Measurements from ENCODE around the gene RBBP7.

Gene RBBP7

DNA sequence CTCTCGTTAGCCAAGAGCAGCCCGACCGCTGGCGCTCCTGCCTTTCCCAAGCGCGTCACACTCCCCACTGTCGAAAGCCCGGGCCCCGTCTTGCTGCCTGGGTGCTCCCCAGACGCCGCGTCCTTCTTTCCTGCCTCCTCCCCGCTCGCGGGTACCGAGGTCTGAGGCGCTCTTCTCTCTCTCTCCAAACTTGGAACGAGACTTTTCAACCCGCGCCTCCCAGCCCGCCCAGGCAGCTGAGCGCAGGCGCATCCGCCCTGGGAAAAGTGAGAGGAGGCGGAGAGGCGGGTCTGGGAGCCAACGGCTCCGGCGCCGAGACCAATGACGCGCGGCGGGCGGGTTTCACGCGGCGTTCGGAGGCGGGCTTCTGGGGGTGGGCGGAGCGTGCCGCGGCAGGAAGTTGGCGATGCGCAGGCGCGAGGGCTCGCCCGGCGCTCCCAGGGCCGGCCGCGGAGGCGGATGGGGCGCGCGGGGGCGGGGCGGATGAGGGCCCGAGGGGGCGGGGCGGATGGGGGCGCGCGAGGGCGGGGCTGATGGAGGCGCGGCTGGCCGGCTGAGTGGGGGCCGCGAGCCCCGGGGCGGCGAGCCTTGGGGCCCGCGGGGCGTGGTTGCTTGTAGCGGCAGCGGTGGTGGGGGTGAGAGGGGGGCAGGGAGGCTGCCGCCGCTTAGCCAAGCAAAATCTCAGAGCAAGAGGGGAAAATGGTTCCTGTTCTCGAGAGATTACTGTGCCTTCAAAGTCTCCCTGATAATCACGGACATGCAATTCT is at the start of gene RBBP7:
Gene RBBP7, minus strand, starts transcription at position 268 of the 767 bp plus-strand sequence. CDS start 309 bp downstream, outside the sequence.
- Histone ChIP-seq H3K36me3 (ENCODE audit: control insufficient read depth, insufficient read depth, low read length) (peaks cover 7% of the 10 kb centered on the region), H3K4me1 (ENCODE audit: control insufficient read depth, insufficient read depth, low read length) (peaks cover 9% of the 10 kb centered on the region), H3K4me3 (ENCODE audit: low read depth, low read length) (peak within 1 kb of the TSS; percentile 78), H3K27me3 (ENCODE audit: control insufficient read depth, insufficient read depth, low read length) (peaks cover 6% of the 10 kb centered on the region), H3K9ac (ENCODE audit: low read depth, low read length) (peak within 1 kb of the TSS; percentile 87), H3K9me3 (ENCODE audit: control insufficient read depth, insufficient read depth, low read length) (no peaks in the 10 kb centered on the region)

DNA sequence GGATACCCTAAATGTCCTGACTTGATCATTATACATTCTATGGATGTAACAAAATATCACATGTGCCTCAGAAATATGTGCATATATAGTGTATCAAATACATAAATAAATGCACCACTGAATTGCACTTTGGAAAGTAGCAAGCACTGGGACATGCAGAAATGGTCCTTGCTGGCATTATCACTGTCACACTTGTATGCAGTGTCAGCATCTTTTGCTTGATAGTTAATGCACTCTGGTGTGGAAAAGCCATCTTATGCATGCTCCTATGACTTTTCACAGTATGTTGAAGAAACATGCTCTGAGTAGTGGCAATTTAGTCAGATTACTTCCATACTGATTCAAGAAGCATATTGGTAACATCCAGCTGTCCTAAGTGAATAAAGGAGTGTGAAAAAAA is 48.8 kb upstream of the RBBP7 start:
- Histone ChIP-seq H3K27me3 (ENCODE audit: control insufficient read depth, insufficient read depth, low read length) (no peaks in the 10 kb centered on the region), H3K4me3 (ENCODE audit: low read depth, low read length) (no peak overlapping the region), H3K9me3 (ENCODE audit: control insufficient read depth, insufficient read depth, low read length) (no peaks in the 10 kb centered on the region), H3K4me1 (ENCODE audit: control insufficient read depth, insufficient read depth, low read length) (peaks cover 4% of the 10 kb centered on the region), H3K9ac (ENCODE audit: low read depth, low read length) (no peak overlapping the region), H3K36me3 (ENCODE audit: control insufficient read depth, insufficient read depth, low read length) (no peaks in the 10 kb centered on the region)

GRCh38 chrX:16917120-16917519 is 47.0 kb upstream of the RBBP7 start:
- Histone ChIP-seq H3K9ac (ENCODE audit: low read depth, low read length) (no peak overlapping the region), H3K36me3 (ENCODE audit: control insufficient read depth, insufficient read depth, low read length) (no peaks in the 10 kb centered on the region), H3K9me3 (ENCODE audit: control insufficient read depth, insufficient read depth, low read length) (no peaks in the 10 kb centered on the region), H3K4me3 (ENCODE audit: low read depth, low read length) (no peak overlapping the region), H3K4me1 (ENCODE audit: control insufficient read depth, insufficient read depth, low read length) (peaks cover 4% of the 10 kb centered on the region), H3K27me3 (ENCODE audit: control insufficient read depth, insufficient read depth, low read length) (no peaks in the 10 kb centered on the region)

GRCh38 chrX:16916561-16916960 is 46.4 kb upstream of the RBBP7 start:
- H3K36me3 ChIP-seq (ENCODE audit: control insufficient read depth, insufficient read depth, low read length), result no peaks in the 10 kb centered on the region
- H3K9me3 ChIP-seq (ENCODE audit: control insufficient read depth, insufficient read depth, low read length), result no peaks in the 10 kb centered on the region
- H3K9ac ChIP-seq (ENCODE audit: low read depth, low read length), result no peak overlapping the region
- no peaks in the 10 kb centered on the region for H3K27me3 ChIP-seq (ENCODE audit: control insufficient read depth, insufficient read depth, low read length)
- H3K4me1 ChIP-seq (ENCODE audit: control insufficient read depth, insufficient read depth, low read length), result peaks cover 4% of the 10 kb centered on the region
- no peak overlapping the region for H3K4me3 ChIP-seq (ENCODE audit: low read depth, low read length)

DNA sequence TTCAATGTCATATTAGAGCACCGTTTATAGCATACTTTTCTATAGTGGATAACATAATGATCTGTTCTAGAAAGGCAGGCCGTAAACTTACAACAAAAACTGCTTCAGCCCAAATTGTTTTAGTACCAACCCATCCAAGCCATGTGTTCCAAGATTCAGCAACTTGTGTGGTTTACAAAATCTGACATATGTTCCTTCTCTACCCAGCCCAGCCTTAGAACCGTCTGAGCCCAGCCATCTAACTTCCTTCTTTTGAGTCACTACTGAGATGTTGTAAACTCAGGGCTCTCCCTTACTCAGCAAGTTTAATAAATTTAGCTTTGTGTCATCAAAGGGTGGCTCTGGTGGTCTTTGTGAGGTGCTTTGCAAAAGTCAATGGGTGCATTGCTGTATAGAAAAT is 43.9 kb upstream of the RBBP7 start:
- Histone ChIP-seq H3K4me1 (ENCODE audit: control insufficient read depth, insufficient read depth, low read length) (peaks cover 4% of the 10 kb centered on the region), H3K9ac (ENCODE audit: low read depth, low read length) (no peak overlapping the region), H3K27me3 (ENCODE audit: control insufficient read depth, insufficient read depth, low read length) (no peaks in the 10 kb centered on the region), H3K36me3 (ENCODE audit: control insufficient read depth, insufficient read depth, low read length) (no peaks in the 10 kb centered on the region), H3K4me3 (ENCODE audit: low read depth, low read length) (no peak overlapping the region), H3K9me3 (ENCODE audit: control insufficient read depth, insufficient read depth, low read length) (no peaks in the 10 kb centered on the region)

GRCh38 chrX:16910376-16910775 is 40.2 kb upstream of the RBBP7 start:
- no peaks in the 10 kb centered on the region for H3K27me3 ChIP-seq (ENCODE audit: control insufficient read depth, insufficient read depth, low read length)
- H3K9ac ChIP-seq (ENCODE audit: low read depth, low read length), result no peak overlapping the region
- H3K36me3 ChIP-seq (ENCODE audit: control insufficient read depth, insufficient read depth, low read length), result no peaks in the 10 kb centered on the region
- no peaks in the 10 kb centered on the region for H3K9me3 ChIP-seq (ENCODE audit: control insufficient read depth, insufficient read depth, low read length)
- no peaks in the 10 kb centered on the region for H3K4me1 ChIP-seq (ENCODE audit: control insufficient read depth, insufficient read depth, low read length)
- H3K4me3 ChIP-seq (ENCODE audit: low read depth, low read length), result no peak overlapping the region

DNA sequence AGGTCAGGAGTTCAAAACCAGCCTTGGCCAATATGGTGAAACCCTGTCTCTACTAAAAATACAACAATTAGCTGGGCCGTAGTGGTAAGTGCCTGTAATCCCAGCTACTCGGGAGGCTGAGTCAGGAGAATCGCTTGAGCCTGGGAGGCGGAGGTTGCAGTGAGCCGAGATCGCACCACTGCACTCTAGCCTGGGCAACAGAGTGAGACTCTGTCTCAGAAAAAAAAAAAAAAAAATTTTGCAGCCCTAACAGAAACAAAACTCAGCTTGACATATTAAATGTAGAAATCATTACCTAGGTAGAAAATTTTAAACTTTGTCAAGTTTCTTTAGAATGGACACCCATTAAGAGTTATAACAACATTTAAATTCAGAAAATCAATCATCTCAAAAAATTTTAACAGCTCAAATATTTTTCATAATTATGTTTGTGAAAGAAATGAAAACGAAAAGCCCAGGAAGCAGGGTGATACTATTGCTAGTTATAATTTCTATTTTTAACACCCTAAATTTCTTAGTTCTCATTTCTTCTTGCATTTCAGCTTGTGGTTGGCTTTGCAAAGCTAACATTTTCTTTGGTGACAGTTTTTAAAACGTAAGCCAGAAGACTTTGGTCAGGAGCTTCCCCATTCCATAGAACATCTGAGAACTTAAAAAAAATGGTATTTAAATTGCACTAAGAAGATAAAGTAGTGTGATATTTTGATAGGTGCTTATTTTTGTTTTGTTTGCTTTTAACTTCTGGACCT is 33.3 kb upstream of the RBBP7 start:
- Histone ChIP-seq H3K27me3 (ENCODE audit: control insufficient read depth, insufficient read depth, low read length) (no peaks in the 10 kb centered on the region), H3K4me1 (ENCODE audit: control insufficient read depth, insufficient read depth, low read length) (no peaks in the 10 kb centered on the region), H3K36me3 (ENCODE audit: control insufficient read depth, insufficient read depth, low read length) (no peaks in the 10 kb centered on the region), H3K4me3 (ENCODE audit: low read depth, low read length) (no peak overlapping the region), H3K9me3 (ENCODE audit: control insufficient read depth, insufficient read depth, low read length) (no peaks in the 10 kb centered on the region), H3K9ac (ENCODE audit: low read depth, low read length) (no peak overlapping the region)

GRCh38 chrX:16897445-16897844 is 27.3 kb upstream of the RBBP7 start:
- no peaks in the 10 kb centered on the region for H3K9me3 ChIP-seq (ENCODE audit: control insufficient read depth, insufficient read depth, low read length)
- H3K4me1 ChIP-seq (ENCODE audit: control insufficient read depth, insufficient read depth, low read length), result no peaks in the 10 kb centered on the region
- H3K9ac ChIP-seq (ENCODE audit: low read depth, low read length), result no peak overlapping the region
- H3K4me3 ChIP-seq (ENCODE audit: low read depth, low read length), result no peak overlapping the region
- H3K27me3 ChIP-seq (ENCODE audit: control insufficient read depth, insufficient read depth, low read length), result no peaks in the 10 kb centered on the region
- no peaks in the 10 kb centered on the region for H3K36me3 ChIP-seq (ENCODE audit: control insufficient read depth, insufficient read depth, low read length)

DNA sequence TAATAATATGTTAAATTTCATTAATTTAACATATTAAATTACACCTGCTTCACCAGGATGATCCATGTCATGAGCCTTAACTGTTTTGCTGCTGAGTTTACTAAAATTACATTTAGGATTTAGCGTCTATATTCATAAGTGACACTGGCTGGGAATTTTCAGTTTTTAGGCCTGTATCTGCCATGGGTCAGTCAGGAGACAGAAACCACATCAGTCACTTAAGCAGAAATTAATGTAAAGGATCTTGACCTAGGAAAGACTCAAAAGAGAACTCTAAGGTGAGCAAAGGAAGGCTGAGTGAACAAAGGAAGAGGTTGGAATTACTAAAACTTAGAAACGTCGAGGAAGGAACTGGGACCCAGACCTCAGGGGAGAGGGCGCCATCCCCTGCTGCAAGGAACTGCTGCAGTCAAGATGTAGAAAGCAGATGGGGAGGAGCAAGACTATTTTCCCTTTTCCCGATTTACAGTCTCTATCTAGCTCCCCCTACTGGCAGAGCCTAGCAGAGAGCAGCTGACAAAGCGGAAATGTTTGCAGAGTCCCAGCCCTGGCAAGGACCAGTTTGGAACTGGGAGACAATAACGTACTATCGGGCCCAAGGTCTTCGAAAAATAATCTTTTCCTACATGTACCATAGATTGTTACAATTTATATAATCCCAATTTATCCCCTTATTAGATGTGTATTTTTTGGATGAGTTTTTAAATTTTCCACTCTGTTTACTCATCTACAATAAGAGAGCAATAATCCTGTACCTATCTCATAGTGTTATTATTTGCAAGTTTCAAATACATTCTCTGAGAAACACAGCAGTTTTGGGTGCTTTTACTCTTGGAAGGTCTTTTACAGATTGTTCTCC is 22.6 kb upstream of the RBBP7 start:
- H3K9me3 ChIP-seq (ENCODE audit: control insufficient read depth, insufficient read depth, low read length), result no peaks in the 10 kb centered on the region
- no peak overlapping the region for H3K9ac ChIP-seq (ENCODE audit: low read depth, low read length)
- H3K36me3 ChIP-seq (ENCODE audit: control insufficient read depth, insufficient read depth, low read length), result no peaks in the 10 kb centered on the region
- no peaks in the 10 kb centered on the region for H3K27me3 ChIP-seq (ENCODE audit: control insufficient read depth, insufficient read depth, low read length)
- no peaks in the 10 kb centered on the region for H3K4me1 ChIP-seq (ENCODE audit: control insufficient read depth, insufficient read depth, low read length)
- no peak overlapping the region for H3K4me3 ChIP-seq (ENCODE audit: low read depth, low read length)

GRCh38 chrX:16885628-16886027 is 15.5 kb upstream of the RBBP7 start:
- Histone ChIP-seq H3K4me1 (ENCODE audit: control insufficient read depth, insufficient read depth, low read length) (no peaks in the 10 kb centered on the region), H3K9ac (ENCODE audit: low read depth, low read length) (no peak overlapping the region), H3K27me3 (ENCODE audit: control insufficient read depth, insufficient read depth, low read length) (peaks cover 7% of the 10 kb centered on the region), H3K9me3 (ENCODE audit: control insufficient read depth, insufficient read depth, low read length) (no peaks in the 10 kb centered on the region), H3K36me3 (ENCODE audit: control insufficient read depth, insufficient read depth, low read length) (no peaks in the 10 kb centered on the region), H3K4me3 (ENCODE audit: low read depth, low read length) (no peak overlapping the region)

GRCh38 chrX:16883487-16883804 is 13.3 kb upstream of the RBBP7 start:
- Histone ChIP-seq H3K27me3 (ENCODE audit: control insufficient read depth, insufficient read depth, low read length) (peaks cover 9% of the 10 kb centered on the region), H3K36me3 (ENCODE audit: control insufficient read depth, insufficient read depth, low read length) (no peaks in the 10 kb centered on the region), H3K4me3 (ENCODE audit: low read depth, low read length) (no peak overlapping the region), H3K9ac (ENCODE audit: low read depth, low read length) (no peak overlapping the region), H3K9me3 (ENCODE audit: control insufficient read depth, insufficient read depth, low read length) (no peaks in the 10 kb centered on the region), H3K4me1 (ENCODE audit: control insufficient read depth, insufficient read depth, low read length) (no peaks in the 10 kb centered on the region)

All from iPS-15b (cell line).